GM12878 (cell line): ENCODE measurements around the gene KRAS. TPM values are rescaled to one million over a fixed set of nuclear protein-coding genes. Genes with fewer than 3 reads are reported as not detected.

Source experiments
- ATAC-seq: fragments of 200-7000 bp; cut with Tn5 transposase; 3 replicates; pipeline ENCODE4 v1.9.1; 2020; ENCODE audit warnings: mild to moderate bottlenecking, moderate library complexity
- BruUV-seq: library from RNA; stranded (reverse); fragments of 400-500 nt; replicated peaks from 2 replicates; lab custom pipeline; 2021; lab: Mats Ljungman, UMichigan
- CTCF ChIA-PET: fragments of 300-600 bp; sonication (Branson Sonifier 250); formaldehyde crosslinking; extraction: SDS; loops from one replicate; lab custom pipeline; 2021; ENCODE audit warnings: inconsistent platforms; lab: Yijun Ruan, JAX
- POLR2A ChIA-PET: fragments of 350-600 bp; formaldehyde crosslinking; extraction: SDS; loops from one replicate; lab custom pipeline; 2021; ENCODE audit warnings: inconsistent platforms; lab: Charles Lee
- RAD21 ChIA-PET: fragments of 300-600 bp; sonication (Branson Sonifier 250); formaldehyde crosslinking; loops from one replicate; lab custom pipeline; 2023; ENCODE audit warnings: antibody characterized with exemption; ENCODE audit not compliant: unreplicated experiment; lab: Charles Lee
- SMC1A ChIA-PET: fragments of 300-600 bp; sonication (Branson Sonifier 250); formaldehyde crosslinking; loops from one replicate; lab custom pipeline; 2023; ENCODE audit not compliant: unreplicated experiment, uncharacterized antibody; lab: Charles Lee
- DNase-seq: peaks from one replicate; pipeline ENCODE4 v3.0.0-alpha.2; 2011; ENCODE audit warnings: low read depth, low spot score
- FAIRE-seq: peaks from 3 replicates; lab custom pipeline; 2011; peaks lifted over from hg19 to GRCh38; lab: Jason Lieb, UNC
- H2AFZ ChIP-seq: 2 replicates; pipeline ENCODE4 v1.6.0; 2011; ENCODE audit warnings: low read depth, low read length, control low read depth; ENCODE audit not compliant: control insufficient read depth
- H3K27ac ChIP-seq: 2 replicates; pipeline ENCODE4 v1.5.1; 2011; ENCODE audit warnings: control low read depth; ENCODE audit not compliant: control insufficient read depth, insufficient read depth
- H3K27me3 ChIP-seq, 2 experiments: replicated peaks in 1 of 2; 2 replicates each; pipeline versions ENCODE4 v1.6.0 to v1.6.1; 2011; ENCODE audit warnings: low read length in 1 of 2; ENCODE audit not compliant: control insufficient read depth in 2 of 2, insufficient read depth in 2 of 2
- H3K36me3 ChIP-seq, 2 experiments: 2 replicates each; pipeline ENCODE4 v1.5.1; 2011; ENCODE audit warnings: low read length in 1 of 2; ENCODE audit not compliant: control insufficient read depth in 2 of 2, insufficient read depth in 2 of 2
- H3K4me1 ChIP-seq: 2 replicates; pipeline ENCODE4 v1.6.1; 2011; ENCODE audit warnings: mild to moderate bottlenecking, low read length, moderate library complexity, mixed read lengths; ENCODE audit not compliant: control insufficient read depth, insufficient read depth
- H3K4me2 ChIP-seq: 2 replicates; pipeline ENCODE4 v1.6.0; 2011; ENCODE audit warnings: control low read depth; ENCODE audit not compliant: control insufficient read depth, insufficient read depth
- H3K4me3 ChIP-seq: fragments of 200-600 bp; sonication (generic); 2 replicates; pipeline ENCODE4 v1.5.1; 2016
- H3K79me2 ChIP-seq: 2 replicates; pipeline ENCODE4 v1.6.0; 2011; ENCODE audit warnings: low read length; ENCODE audit not compliant: control insufficient read depth, insufficient read depth
- H3K9ac ChIP-seq: 2 replicates; pipeline ENCODE4 v1.8.0; 2011; ENCODE audit warnings: low read length, control low read depth, mixed read lengths; ENCODE audit not compliant: control insufficient read depth, insufficient read depth
- H3K9me3 ChIP-seq: replicated peaks from 3 replicates; pipeline ENCODE4 v1.5.1; 2011; ENCODE audit warnings: mild to moderate bottlenecking, low read length; ENCODE audit not compliant: control insufficient read depth, insufficient read depth
- H4K20me1 ChIP-seq: 2 replicates; pipeline ENCODE4 v1.6.0; 2011; ENCODE audit not compliant: control insufficient read depth, insufficient read depth
- ATF7 ChIP-seq: fragments of 450-650 bp; IDR thresholded peaks from 2 replicates; pipeline ENCODE4 v1.6.1; 2016; ENCODE audit warnings: low read depth, mild to moderate bottlenecking
- CHD4 ChIP-seq: fragments of 200-600 bp; sonication (generic); IDR thresholded peaks from 2 replicates; pipeline ENCODE4 v1.6.1; 2016; ENCODE audit warnings: mild to moderate bottlenecking
- CTCF ChIP-seq, 3 experiments: IDR thresholded peaks in 2 of 3; conservative IDR thresholded peaks in 1 of 3; 2 replicates each; pipeline ENCODE4 v1.5.1; 2011; ENCODE audit warnings: low read depth in 3 of 3, low read length in 3 of 3, mild to moderate bottlenecking in 3 of 3, control low read depth in 2 of 3, moderate library complexity in 2 of 3, inconsistent platforms in 1 of 3, mixed read lengths in 1 of 3; ENCODE audit not compliant: control insufficient read depth in 2 of 3, insufficient read depth in 1 of 3; ENCODE audit errors: extremely low read depth in 1 of 3
- DPF2 ChIP-seq: fragments of 450-650 bp; IDR thresholded peaks from 2 replicates; pipeline ENCODE4 v1.6.1; 2017; ENCODE audit warnings: mild to moderate bottlenecking
- FOS ChIP-seq: IDR thresholded peaks from 3 replicates; pipeline ENCODE4 v1.6.1; 2011; ENCODE audit warnings: borderline replicate concordance; ENCODE audit not compliant: insufficient read length; ENCODE audit errors: extremely low read depth
- KAT2A ChIP-seq: conservative IDR thresholded peaks from 2 replicates; pipeline ENCODE4 v1.6.1; 2011; ENCODE audit warnings: low read depth, low read length; ENCODE audit not compliant: control insufficient read depth
- PAX8 ChIP-seq: fragments of 450-650 bp; IDR thresholded peaks from 2 replicates; pipeline ENCODE4 v1.6.1; 2017; ENCODE audit warnings: mild to moderate bottlenecking, moderate library complexity
- PML ChIP-seq: IDR thresholded peaks from 2 replicates; pipeline ENCODE4 v1.6.1; 2012; ENCODE audit warnings: low read length, inconsistent platforms
- RBBP5 ChIP-seq: fragments of 200-600 bp; sonication (generic); conservative IDR thresholded peaks from 2 replicates; pipeline ENCODE4 v1.6.1; 2016
- TBL1XR1 ChIP-seq: IDR thresholded peaks from 2 replicates; pipeline ENCODE4 v1.6.1; 2012; ENCODE audit warnings: low read depth, low read length, improper control_type of control experiment
- ZNF207 ChIP-seq: fragments of 450-650 bp; IDR thresholded peaks from 2 replicates; pipeline ENCODE4 v1.6.1; 2014; ENCODE audit warnings: antibody characterized with exemption, mild to moderate bottlenecking, borderline replicate concordance
- ZNF24 ChIP-seq: fragments of 450-650 bp; IDR thresholded peaks from 2 replicates; pipeline ENCODE4 v1.6.1; 2017; ENCODE audit warnings: antibody characterized with exemption, mild to moderate bottlenecking
- WGBS: methylation state at CpG from one replicate; pipeline ENCODE4 v1.1.6; 2016; ENCODE audit warnings: low lambda C conversion rate; ENCODE audit not compliant: insufficient replicate concordance, insufficient coverage; ENCODE audit errors: missing lambda C conversion rate; 5-methylcytosine and 5-hydroxymethylcytosine counted together
- in situ Hi-C: fragments of 300-500 bp; cut with MboI; formaldehyde crosslinking; loops from 9 replicates; pipeline ENCODE4 v1.14.3; 2018; ENCODE audit warnings: mixed read lengths
- intact Hi-C: fragments of 100-400 bp; cut with micrococcal nuclease; formaldehyde crosslinking; loops from one replicate; pipeline ENCODE4 v1.14.2; 2022; ENCODE audit not compliant: unreplicated experiment
- polyA plus RNA-seq, 11 experiments: library from polyadenylated mRNA; depleted of rRNA in 4 of 11; unstranded in 6 of 11; stranded (reverse) in 5 of 11; fragments of >200 nt; fragmentation: Nextera tagmentation in 4 of 11; fragmentation: Illumina TruSeq in 1 of 11; extraction: Ambion mirVana in 4 of 11; extraction: Trizol in 1 of 11; gene quantifications; 1 replicate in 1 of 11; 2 replicates in 10 of 11; pipeline versions ENCODE4 v1.2.1 to v1.2.3, GENCODE V29; 2011 to 2016; ENCODE audit warnings: inconsistent platforms in 2 of 11, missing spikeins in 2 of 11, low read depth in 1 of 11
- total RNA-seq, 4 experiments: library from RNA; depleted of rRNA in 3 of 4; stranded (reverse); fragments of >200 nt in 3 of 4; fragmentation: Illumina TruSeq in 1 of 4; extraction: Trizol in 1 of 4; gene quantifications; 2 replicates each; pipeline versions ENCODE4 v1.2.1 to v1.2.3, GENCODE V29; 2013 to 2021
- TF ChIP-seq, protein P1 (sequence below): fragments of 450-650 bp; IDR thresholded peaks from 2 replicates; pipeline ENCODE4 v1.6.1; 2017; ENCODE audit warnings: borderline replicate concordance
- TF ChIP-seq, protein P2 (sequence below): IDR thresholded peaks from 2 replicates; pipeline ENCODE4 v1.6.1; 2012; ENCODE audit warnings: mild to moderate bottlenecking, low read depth, low read length

The KRAS gene
- total and polyA plus RNA-seq, 10 of the 15 experiments (the other 5 are each of a cell fraction or from before 2014, with no cell fraction given): 3.1 to 23.8 (median 8.0) TPM

DNA sequence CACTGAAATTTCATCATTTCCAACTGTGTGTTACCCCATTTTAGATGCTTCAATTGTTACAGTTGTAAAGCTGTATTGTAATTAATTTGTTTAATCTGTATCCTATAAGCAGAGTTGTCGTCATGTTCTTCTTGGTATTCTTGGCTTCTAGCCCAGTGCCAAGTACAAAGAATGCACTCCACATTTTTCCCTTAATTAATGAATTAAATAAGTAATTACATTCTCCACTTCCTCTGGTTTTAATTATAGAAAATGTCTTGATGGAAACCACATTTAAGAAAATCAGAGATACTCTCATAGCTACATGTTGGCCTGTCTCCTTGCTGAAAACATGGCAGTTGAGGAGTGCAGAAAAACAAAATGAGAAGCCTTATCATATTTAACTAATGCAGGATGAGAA is 56.5 kb downstream of the KRAS start (continued):
- TF ChIP-seq, protein P1, sequence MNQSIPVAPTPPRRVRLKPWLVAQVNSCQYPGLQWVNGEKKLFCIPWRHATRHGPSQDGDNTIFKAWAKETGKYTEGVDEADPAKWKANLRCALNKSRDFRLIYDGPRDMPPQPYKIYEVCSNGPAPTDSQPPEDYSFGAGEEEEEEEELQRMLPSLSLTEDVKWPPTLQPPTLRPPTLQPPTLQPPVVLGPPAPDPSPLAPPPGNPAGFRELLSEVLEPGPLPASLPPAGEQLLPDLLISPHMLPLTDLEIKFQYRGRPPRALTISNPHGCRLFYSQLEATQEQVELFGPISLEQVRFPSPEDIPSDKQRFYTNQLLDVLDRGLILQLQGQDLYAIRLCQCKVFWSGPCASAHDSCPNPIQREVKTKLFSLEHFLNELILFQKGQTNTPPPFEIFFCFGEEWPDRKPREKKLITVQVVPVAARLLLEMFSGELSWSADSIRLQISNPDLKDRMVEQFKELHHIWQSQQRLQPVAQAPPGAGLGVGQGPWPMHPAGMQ: no peak

DNA sequence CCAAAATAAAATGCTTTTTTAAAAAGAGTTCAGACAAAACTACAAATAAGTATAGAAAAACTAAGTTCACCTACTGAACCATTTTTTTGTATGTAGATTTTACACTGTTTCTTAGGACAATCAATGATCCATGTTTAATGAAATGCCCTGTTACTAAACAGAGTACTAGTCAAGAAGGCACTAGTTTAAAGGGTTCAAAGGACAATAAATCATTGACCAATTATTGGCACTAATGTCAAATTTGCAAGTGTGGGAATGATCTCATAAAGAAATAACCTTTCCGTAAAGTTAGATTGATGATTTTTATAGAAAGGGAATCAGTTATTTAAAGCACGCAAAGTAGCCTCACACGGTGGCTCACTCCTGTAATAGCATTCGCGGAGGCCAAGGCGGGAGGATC is 59.9 kb downstream of the KRAS start:
- H3K79me2 ChIP-seq: peaks cover 1% of the 10 kb centered on the region; the same call in 1 of the 2 replicates
- ChIA-PET SMC1A (interaction anchor here (1.1 to 1.3 kb wide), 2 partner anchors 51 to 197 kb away, joined by 3 read pairs; no protein-coding TSS in a partner anchor), RAD21 (no interaction called here), POLR2A (no interaction called here), CTCF (interaction anchor here (0.7 to 1.0 kb wide), 2 partner anchors 189 to 197 kb away, joined by 3 to 4 read pairs; no protein-coding TSS in a partner anchor)
- H3K27me3 ChIP-seq: no peaks in the 10 kb centered on the region
- in situ Hi-C loops: no loop called here
- H2AFZ ChIP-seq: no peak overlapping the region
- DNase-seq (no peak), ATAC-seq (no peak), FAIRE-seq (no peak)
- no peaks in the 10 kb centered on the region for H4K20me1 ChIP-seq
- no peak overlapping the region for H3K27ac ChIP-seq
- BruUV-seq: no TSS peak
- no peaks in the 10 kb centered on the region for H3K36me3 ChIP-seq
- no peaks in the 10 kb centered on the region for H3K9me3 ChIP-seq
- no peak overlapping the region for H3K4me3 ChIP-seq
- WGBS: 97% methylated on average over 6 of the region's 6 CpGs
- no peak overlapping the region for H3K4me2 ChIP-seq
- intact Hi-C loops: no loop called here
- no peak overlapping the region for H3K9ac ChIP-seq
- peaks cover 10% of the 10 kb centered on the region for H3K4me1 ChIP-seq
- TF ChIP-seq RBBP5: no peak
- no peak for TF ChIP-seq TBL1XR1
- no peak for TF ChIP-seq ZNF24
- TF ChIP-seq, protein P1: no peak
- no peak for TF ChIP-seq FOS
- TF ChIP-seq CTCF (IDR thresholded peaks at IDR 0.05 in 2 of 3, conservative IDR thresholded peaks at IDR 0.05 in 1 of 3; ENCODE audit: control insufficient read depth in 2 of 3, extremely low read depth in 1 of 3, insufficient read depth in 1 of 3, low read depth in 3 of 3, low read length in 3 of 3): no peak
- TF ChIP-seq DPF2: no peak
- TF ChIP-seq ZNF207: no peak
- TF ChIP-seq CHD4: no peak
- no peak for TF ChIP-seq PAX8
- TF ChIP-seq, protein P2, sequence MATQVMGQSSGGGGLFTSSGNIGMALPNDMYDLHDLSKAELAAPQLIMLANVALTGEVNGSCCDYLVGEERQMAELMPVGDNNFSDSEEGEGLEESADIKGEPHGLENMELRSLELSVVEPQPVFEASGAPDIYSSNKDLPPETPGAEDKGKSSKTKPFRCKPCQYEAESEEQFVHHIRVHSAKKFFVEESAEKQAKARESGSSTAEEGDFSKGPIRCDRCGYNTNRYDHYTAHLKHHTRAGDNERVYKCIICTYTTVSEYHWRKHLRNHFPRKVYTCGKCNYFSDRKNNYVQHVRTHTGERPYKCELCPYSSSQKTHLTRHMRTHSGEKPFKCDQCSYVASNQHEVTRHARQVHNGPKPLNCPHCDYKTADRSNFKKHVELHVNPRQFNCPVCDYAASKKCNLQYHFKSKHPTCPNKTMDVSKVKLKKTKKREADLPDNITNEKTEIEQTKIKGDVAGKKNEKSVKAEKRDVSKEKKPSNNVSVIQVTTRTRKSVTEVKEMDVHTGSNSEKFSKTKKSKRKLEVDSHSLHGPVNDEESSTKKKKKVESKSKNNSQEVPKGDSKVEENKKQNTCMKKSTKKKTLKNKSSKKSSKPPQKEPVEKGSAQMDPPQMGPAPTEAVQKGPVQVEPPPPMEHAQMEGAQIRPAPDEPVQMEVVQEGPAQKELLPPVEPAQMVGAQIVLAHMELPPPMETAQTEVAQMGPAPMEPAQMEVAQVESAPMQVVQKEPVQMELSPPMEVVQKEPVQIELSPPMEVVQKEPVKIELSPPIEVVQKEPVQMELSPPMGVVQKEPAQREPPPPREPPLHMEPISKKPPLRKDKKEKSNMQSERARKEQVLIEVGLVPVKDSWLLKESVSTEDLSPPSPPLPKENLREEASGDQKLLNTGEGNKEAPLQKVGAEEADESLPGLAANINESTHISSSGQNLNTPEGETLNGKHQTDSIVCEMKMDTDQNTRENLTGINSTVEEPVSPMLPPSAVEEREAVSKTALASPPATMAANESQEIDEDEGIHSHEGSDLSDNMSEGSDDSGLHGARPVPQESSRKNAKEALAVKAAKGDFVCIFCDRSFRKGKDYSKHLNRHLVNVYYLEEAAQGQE: no peak
- no peak for TF ChIP-seq PML
- TF ChIP-seq KAT2A: no peak
- TF ChIP-seq ATF7: no peak
